GM12878 (cell line): ENCODE data around the gene OVOL3. TPM values are rescaled to one million over a fixed set of nuclear protein-coding genes. Genes with fewer than 3 reads are reported as not detected.

Source experiments
- ATAC-seq: fragments of 200-7000 bp; cut with Tn5 transposase; 3 replicates; pipeline ENCODE4 v1.9.1; 2020; ENCODE audit warnings: mild to moderate bottlenecking, moderate library complexity
- BruUV-seq: library from RNA; stranded (reverse); fragments of 400-500 nt; replicated peaks from 2 replicates; lab custom pipeline; 2021; lab: Mats Ljungman, UMichigan
- CTCF ChIA-PET: fragments of 300-600 bp; sonication (Branson Sonifier 250); formaldehyde crosslinking; extraction: SDS; loops from one replicate; lab custom pipeline; 2021; ENCODE audit warnings: inconsistent platforms; lab: Yijun Ruan, JAX
- POLR2A ChIA-PET: fragments of 350-600 bp; formaldehyde crosslinking; extraction: SDS; loops from one replicate; lab custom pipeline; 2021; ENCODE audit warnings: inconsistent platforms; lab: Charles Lee
- RAD21 ChIA-PET: fragments of 300-600 bp; sonication (Branson Sonifier 250); formaldehyde crosslinking; loops from one replicate; lab custom pipeline; 2023; ENCODE audit warnings: antibody characterized with exemption; ENCODE audit not compliant: unreplicated experiment; lab: Charles Lee
- SMC1A ChIA-PET: fragments of 300-600 bp; sonication (Branson Sonifier 250); formaldehyde crosslinking; loops from one replicate; lab custom pipeline; 2023; ENCODE audit not compliant: unreplicated experiment, uncharacterized antibody; lab: Charles Lee
- DNase-seq: peaks from one replicate; pipeline ENCODE4 v3.0.0-alpha.2; 2011; ENCODE audit warnings: low read depth, low spot score
- FAIRE-seq: peaks from 3 replicates; lab custom pipeline; 2011; peaks lifted over from hg19 to GRCh38; lab: Jason Lieb, UNC
- H2AFZ ChIP-seq: 2 replicates; pipeline ENCODE4 v1.6.0; 2011; ENCODE audit warnings: low read depth, low read length, control low read depth; ENCODE audit not compliant: control insufficient read depth
- H3K27ac ChIP-seq: 2 replicates; pipeline ENCODE4 v1.5.1; 2011; ENCODE audit warnings: control low read depth; ENCODE audit not compliant: control insufficient read depth, insufficient read depth
- H3K27me3 ChIP-seq, 2 experiments: replicated peaks in 1 of 2; 2 replicates each; pipeline versions ENCODE4 v1.6.0 to v1.6.1; 2011; ENCODE audit warnings: low read length in 1 of 2; ENCODE audit not compliant: control insufficient read depth in 2 of 2, insufficient read depth in 2 of 2
- H3K36me3 ChIP-seq, 2 experiments: 2 replicates each; pipeline ENCODE4 v1.5.1; 2011; ENCODE audit warnings: low read length in 1 of 2; ENCODE audit not compliant: control insufficient read depth in 2 of 2, insufficient read depth in 2 of 2
- H3K4me1 ChIP-seq: 2 replicates; pipeline ENCODE4 v1.6.1; 2011; ENCODE audit warnings: mild to moderate bottlenecking, low read length, moderate library complexity, mixed read lengths; ENCODE audit not compliant: control insufficient read depth, insufficient read depth
- H3K4me2 ChIP-seq: 2 replicates; pipeline ENCODE4 v1.6.0; 2011; ENCODE audit warnings: control low read depth; ENCODE audit not compliant: control insufficient read depth, insufficient read depth
- H3K4me3 ChIP-seq: fragments of 200-600 bp; sonication (generic); 2 replicates; pipeline ENCODE4 v1.5.1; 2016
- H3K79me2 ChIP-seq: 2 replicates; pipeline ENCODE4 v1.6.0; 2011; ENCODE audit warnings: low read length; ENCODE audit not compliant: control insufficient read depth, insufficient read depth
- H3K9ac ChIP-seq: 2 replicates; pipeline ENCODE4 v1.8.0; 2011; ENCODE audit warnings: low read length, control low read depth, mixed read lengths; ENCODE audit not compliant: control insufficient read depth, insufficient read depth
- H3K9me3 ChIP-seq: replicated peaks from 3 replicates; pipeline ENCODE4 v1.5.1; 2011; ENCODE audit warnings: mild to moderate bottlenecking, low read length; ENCODE audit not compliant: control insufficient read depth, insufficient read depth
- H4K20me1 ChIP-seq: 2 replicates; pipeline ENCODE4 v1.6.0; 2011; ENCODE audit not compliant: control insufficient read depth, insufficient read depth
- BACH1 ChIP-seq: fragments of 450-650 bp; IDR thresholded peaks from 2 replicates; pipeline ENCODE4 v1.6.1; 2017; ENCODE audit warnings: mild to moderate bottlenecking, borderline replicate concordance
- BCL11A ChIP-seq: IDR thresholded peaks from 2 replicates; pipeline ENCODE4 v1.6.1; 2011; ENCODE audit warnings: low read depth, low read length
- CREM ChIP-seq: IDR thresholded peaks from 2 replicates; pipeline ENCODE4 v1.6.1; 2014; ENCODE audit warnings: antibody characterized with exemption, low read depth
- ESRRA ChIP-seq: IDR thresholded peaks from 2 replicates; pipeline ENCODE4 v1.6.1; 2012; ENCODE audit warnings: mild to moderate bottlenecking, low read length, improper control_type of control experiment
- FOXM1 ChIP-seq: IDR thresholded peaks from 2 replicates; pipeline ENCODE4 v1.6.1; 2012; ENCODE audit warnings: low read depth, mild to moderate bottlenecking, inconsistent platforms, low read length, moderate library complexity
- GABPA ChIP-seq: IDR thresholded peaks from 2 replicates; pipeline ENCODE4 v1.6.1; 2014; ENCODE audit warnings: antibody characterized with exemption, low read depth, mild to moderate bottlenecking, inconsistent platforms
- MTA3 ChIP-seq: IDR thresholded peaks from 2 replicates; pipeline ENCODE4 v1.6.1; 2012; ENCODE audit warnings: low read length, inconsistent platforms, borderline replicate concordance
- RBBP5 ChIP-seq: fragments of 200-600 bp; sonication (generic); conservative IDR thresholded peaks from 2 replicates; pipeline ENCODE4 v1.6.1; 2016
- WRNIP1 ChIP-seq: IDR thresholded peaks from 2 replicates; pipeline ENCODE4 v1.6.1; 2011; ENCODE audit warnings: low read depth, low read length, improper control_type of control experiment, borderline replicate concordance
- ZNF592 ChIP-seq: fragments of 450-650 bp; IDR thresholded peaks from 2 replicates; pipeline ENCODE4 v1.6.1; 2017; ENCODE audit warnings: mild to moderate bottlenecking, moderate library complexity
- WGBS: methylation state at CpG from one replicate; pipeline ENCODE4 v1.1.6; 2016; ENCODE audit warnings: low lambda C conversion rate; ENCODE audit not compliant: insufficient replicate concordance, insufficient coverage; ENCODE audit errors: missing lambda C conversion rate; 5-methylcytosine and 5-hydroxymethylcytosine counted together
- in situ Hi-C: fragments of 300-500 bp; cut with MboI; formaldehyde crosslinking; loops from 9 replicates; pipeline ENCODE4 v1.14.3; 2018; ENCODE audit warnings: mixed read lengths
- intact Hi-C: fragments of 100-400 bp; cut with micrococcal nuclease; formaldehyde crosslinking; loops from one replicate; pipeline ENCODE4 v1.14.2; 2022; ENCODE audit not compliant: unreplicated experiment
- polyA plus RNA-seq, 11 experiments: library from polyadenylated mRNA; depleted of rRNA in 4 of 11; unstranded in 6 of 11; stranded (reverse) in 5 of 11; fragments of >200 nt; fragmentation: Nextera tagmentation in 4 of 11; fragmentation: Illumina TruSeq in 1 of 11; extraction: Ambion mirVana in 4 of 11; extraction: Trizol in 1 of 11; gene quantifications; 1 replicate in 1 of 11; 2 replicates in 10 of 11; pipeline versions ENCODE4 v1.2.1 to v1.2.3, GENCODE V29; 2011 to 2016; ENCODE audit warnings: inconsistent platforms in 2 of 11, missing spikeins in 2 of 11, low read depth in 1 of 11
- total RNA-seq, 4 experiments: library from RNA; depleted of rRNA in 3 of 4; stranded (reverse); fragments of >200 nt in 3 of 4; fragmentation: Illumina TruSeq in 1 of 4; extraction: Trizol in 1 of 4; gene quantifications; 2 replicates each; pipeline versions ENCODE4 v1.2.1 to v1.2.3, GENCODE V29; 2013 to 2021
- TF ChIP-seq, protein P1 (sequence below), 3 experiments: IDR thresholded peaks in 2 of 3; conservative IDR thresholded peaks in 1 of 3; 2 replicates each; pipeline ENCODE4 v1.5.1; 2011; ENCODE audit warnings: low read depth in 3 of 3, low read length in 3 of 3, mild to moderate bottlenecking in 3 of 3, control low read depth in 2 of 3, moderate library complexity in 2 of 3, inconsistent platforms in 1 of 3, mixed read lengths in 1 of 3; ENCODE audit not compliant: control insufficient read depth in 2 of 3, insufficient read depth in 1 of 3; ENCODE audit errors: extremely low read depth in 1 of 3
- TF ChIP-seq, protein P2 (sequence below): fragments of 450-650 bp; IDR thresholded peaks from 2 replicates; pipeline ENCODE4 v1.6.1; 2017; ENCODE audit warnings: antibody characterized with exemption, mild to moderate bottlenecking, moderate library complexity
- TF ChIP-seq, protein P3 (sequence below): IDR thresholded peaks from 2 replicates; pipeline ENCODE4 v1.6.1; 2012; ENCODE audit warnings: mild to moderate bottlenecking, low read depth, low read length

The OVOL3 gene
- total and polyA plus RNA-seq, 10 of the 15 experiments (the other 5 are each of a cell fraction or from before 2014, with no cell fraction given), result 0.43 TPM; not detected in 9

- Histone ChIP-seq H3K4me3 (no peak overlapping the region), H3K27me3 (no peaks in the 10 kb centered on the region), H3K9ac (no peak overlapping the region), H2AFZ (no peak overlapping the region), H3K27ac (no peak overlapping the region), H4K20me1 (no peaks in the 10 kb centered on the region), H3K4me1 (no peaks in the 10 kb centered on the region), H3K9me3 (no peaks in the 10 kb centered on the region), H3K79me2 (no peaks in the 10 kb centered on the region), H3K36me3 (peaks cover 22 to 27% of the 10 kb centered on the region in 2 experiments; a peak in 3 of 4 replicates), H3K4me2 (no peak overlapping the region)
- DNase-seq (no peak), ATAC-seq (no peak), FAIRE-seq (no peak)
- WGBS, result 81% methylated on average over 7 of the region's 7 CpGs
- CTCF ChIA-PET, result no interaction called here
- intact Hi-C loops, result no loop called here
- SMC1A ChIA-PET, result no interaction called here
- BruUV-seq, result no TSS peak
- POLR2A ChIA-PET, result no interaction called here
- no peak for TF ChIP-seq BCL11A
- TF ChIP-seq FOXM1, result no peak
- no peak for TF ChIP-seq MTA3
- TF ChIP-seq GABPA, result no peak
- TF ChIP-seq, protein P1, sequence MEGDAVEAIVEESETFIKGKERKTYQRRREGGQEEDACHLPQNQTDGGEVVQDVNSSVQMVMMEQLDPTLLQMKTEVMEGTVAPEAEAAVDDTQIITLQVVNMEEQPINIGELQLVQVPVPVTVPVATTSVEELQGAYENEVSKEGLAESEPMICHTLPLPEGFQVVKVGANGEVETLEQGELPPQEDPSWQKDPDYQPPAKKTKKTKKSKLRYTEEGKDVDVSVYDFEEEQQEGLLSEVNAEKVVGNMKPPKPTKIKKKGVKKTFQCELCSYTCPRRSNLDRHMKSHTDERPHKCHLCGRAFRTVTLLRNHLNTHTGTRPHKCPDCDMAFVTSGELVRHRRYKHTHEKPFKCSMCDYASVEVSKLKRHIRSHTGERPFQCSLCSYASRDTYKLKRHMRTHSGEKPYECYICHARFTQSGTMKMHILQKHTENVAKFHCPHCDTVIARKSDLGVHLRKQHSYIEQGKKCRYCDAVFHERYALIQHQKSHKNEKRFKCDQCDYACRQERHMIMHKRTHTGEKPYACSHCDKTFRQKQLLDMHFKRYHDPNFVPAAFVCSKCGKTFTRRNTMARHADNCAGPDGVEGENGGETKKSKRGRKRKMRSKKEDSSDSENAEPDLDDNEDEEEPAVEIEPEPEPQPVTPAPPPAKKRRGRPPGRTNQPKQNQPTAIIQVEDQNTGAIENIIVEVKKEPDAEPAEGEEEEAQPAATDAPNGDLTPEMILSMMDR (IDR thresholded peaks at IDR 0.05 in 2 of 3, conservative IDR thresholded peaks at IDR 0.05 in 1 of 3; ENCODE audit: control insufficient read depth in 2 of 3, extremely low read depth in 1 of 3, insufficient read depth in 1 of 3, low read depth in 3 of 3, low read length in 3 of 3), result no peak
- no peak for TF ChIP-seq WRNIP1
- TF ChIP-seq, protein P2, sequence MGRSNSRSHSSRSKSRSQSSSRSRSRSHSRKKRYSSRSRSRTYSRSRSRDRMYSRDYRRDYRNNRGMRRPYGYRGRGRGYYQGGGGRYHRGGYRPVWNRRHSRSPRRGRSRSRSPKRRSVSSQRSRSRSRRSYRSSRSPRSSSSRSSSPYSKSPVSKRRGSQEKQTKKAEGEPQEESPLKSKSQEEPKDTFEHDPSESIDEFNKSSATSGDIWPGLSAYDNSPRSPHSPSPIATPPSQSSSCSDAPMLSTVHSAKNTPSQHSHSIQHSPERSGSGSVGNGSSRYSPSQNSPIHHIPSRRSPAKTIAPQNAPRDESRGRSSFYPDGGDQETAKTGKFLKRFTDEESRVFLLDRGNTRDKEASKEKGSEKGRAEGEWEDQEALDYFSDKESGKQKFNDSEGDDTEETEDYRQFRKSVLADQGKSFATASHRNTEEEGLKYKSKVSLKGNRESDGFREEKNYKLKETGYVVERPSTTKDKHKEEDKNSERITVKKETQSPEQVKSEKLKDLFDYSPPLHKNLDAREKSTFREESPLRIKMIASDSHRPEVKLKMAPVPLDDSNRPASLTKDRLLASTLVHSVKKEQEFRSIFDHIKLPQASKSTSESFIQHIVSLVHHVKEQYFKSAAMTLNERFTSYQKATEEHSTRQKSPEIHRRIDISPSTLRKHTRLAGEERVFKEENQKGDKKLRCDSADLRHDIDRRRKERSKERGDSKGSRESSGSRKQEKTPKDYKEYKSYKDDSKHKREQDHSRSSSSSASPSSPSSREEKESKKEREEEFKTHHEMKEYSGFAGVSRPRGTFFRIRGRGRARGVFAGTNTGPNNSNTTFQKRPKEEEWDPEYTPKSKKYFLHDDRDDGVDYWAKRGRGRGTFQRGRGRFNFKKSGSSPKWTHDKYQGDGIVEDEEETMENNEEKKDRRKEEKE, result no peak
- no peak for TF ChIP-seq RBBP5
- TF ChIP-seq, protein P3, sequence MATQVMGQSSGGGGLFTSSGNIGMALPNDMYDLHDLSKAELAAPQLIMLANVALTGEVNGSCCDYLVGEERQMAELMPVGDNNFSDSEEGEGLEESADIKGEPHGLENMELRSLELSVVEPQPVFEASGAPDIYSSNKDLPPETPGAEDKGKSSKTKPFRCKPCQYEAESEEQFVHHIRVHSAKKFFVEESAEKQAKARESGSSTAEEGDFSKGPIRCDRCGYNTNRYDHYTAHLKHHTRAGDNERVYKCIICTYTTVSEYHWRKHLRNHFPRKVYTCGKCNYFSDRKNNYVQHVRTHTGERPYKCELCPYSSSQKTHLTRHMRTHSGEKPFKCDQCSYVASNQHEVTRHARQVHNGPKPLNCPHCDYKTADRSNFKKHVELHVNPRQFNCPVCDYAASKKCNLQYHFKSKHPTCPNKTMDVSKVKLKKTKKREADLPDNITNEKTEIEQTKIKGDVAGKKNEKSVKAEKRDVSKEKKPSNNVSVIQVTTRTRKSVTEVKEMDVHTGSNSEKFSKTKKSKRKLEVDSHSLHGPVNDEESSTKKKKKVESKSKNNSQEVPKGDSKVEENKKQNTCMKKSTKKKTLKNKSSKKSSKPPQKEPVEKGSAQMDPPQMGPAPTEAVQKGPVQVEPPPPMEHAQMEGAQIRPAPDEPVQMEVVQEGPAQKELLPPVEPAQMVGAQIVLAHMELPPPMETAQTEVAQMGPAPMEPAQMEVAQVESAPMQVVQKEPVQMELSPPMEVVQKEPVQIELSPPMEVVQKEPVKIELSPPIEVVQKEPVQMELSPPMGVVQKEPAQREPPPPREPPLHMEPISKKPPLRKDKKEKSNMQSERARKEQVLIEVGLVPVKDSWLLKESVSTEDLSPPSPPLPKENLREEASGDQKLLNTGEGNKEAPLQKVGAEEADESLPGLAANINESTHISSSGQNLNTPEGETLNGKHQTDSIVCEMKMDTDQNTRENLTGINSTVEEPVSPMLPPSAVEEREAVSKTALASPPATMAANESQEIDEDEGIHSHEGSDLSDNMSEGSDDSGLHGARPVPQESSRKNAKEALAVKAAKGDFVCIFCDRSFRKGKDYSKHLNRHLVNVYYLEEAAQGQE, result no peak
- no peak for TF ChIP-seq CREM
- no peak for TF ChIP-seq BACH1
- no peak for TF ChIP-seq ZNF592
- TF ChIP-seq ESRRA, result no peak
- in situ Hi-C loops, result no loop called here
- RAD21 ChIA-PET, result no interaction called here
These were observed 29.0 kb upstream of the OVOL3 start for GRCh38 chr19:36081894-36082293.
